Endothelial cell of umbilical vein (primary cell): ENCODE measurements around the gene LCLAT1. TPM values are rescaled to one million over a fixed set of nuclear protein-coding genes. Genes with fewer than 3 reads are reported as not detected.

Experiments
- Bru-seq: library from RNA; stranded (reverse); fragments of 400-500 nt; gene quantifications from one replicate; lab custom pipeline; 2021; lab: Mats Ljungman, UMichigan
- BruChase-seq, 2 experiments: library from RNA; stranded (reverse); fragments of 400-500 nt; gene quantifications; one replicate each; lab custom pipeline; 2021; lab: Mats Ljungman, UMichigan
- BruUV-seq: library from RNA; stranded (reverse); fragments of 400-500 nt; replicated peaks from 2 replicates; lab custom pipeline; 2021; lab: Mats Ljungman, UMichigan
- CTCF ChIA-PET: fragments of 300-600, 350-600 bp; sonication (Branson Sonifier 250); formaldehyde crosslinking; loops from one replicate; lab custom pipeline; 2021; ENCODE audit warnings: antibody characterized with exemption, inconsistent platforms; lab: Charles Lee
- POLR2A ChIA-PET: fragments of 300-600, 350-600 bp; sonication (Branson Sonifier 250); formaldehyde crosslinking; loops from one replicate; lab custom pipeline; 2021; ENCODE audit warnings: antibody characterized with exemption, inconsistent platforms; lab: Charles Lee
- DNase-seq: peaks from one replicate; pipeline ENCODE4 v3.0.0-alpha.2; 2011; ENCODE audit warnings: low read depth, low spot score
- FAIRE-seq: peaks from 2 replicates; lab custom pipeline; 2011; peaks lifted over from hg19 to GRCh38; lab: Jason Lieb, UNC
- H2AFZ ChIP-seq: 2 replicates; pipeline ENCODE4 v1.6.0; 2012; ENCODE audit warnings: low read depth, low read length, control low read depth, inconsistent platforms
- H3K27ac ChIP-seq: 2 replicates; pipeline ENCODE4 v1.5.1; 2011; ENCODE audit warnings: low read depth, mild to moderate bottlenecking, control low read depth, low read length, moderate library complexity; ENCODE audit not compliant: insufficient read depth
- H3K27me3 ChIP-seq, 2 experiments: 2 replicates each; pipeline versions ENCODE4 v1.6.0 to v1.6.1; 2011; ENCODE audit warnings: low read length in 2 of 2, mixed read lengths in 1 of 2; ENCODE audit not compliant: control insufficient read depth in 2 of 2, insufficient read depth in 2 of 2
- H3K36me3 ChIP-seq, 2 experiments: 2 replicates in 1 of 2; 3 replicates in 1 of 2; pipeline ENCODE4 v1.5.1; 2011; ENCODE audit warnings: low read length in 2 of 2, mild to moderate bottlenecking in 1 of 2, moderate library complexity in 1 of 2; ENCODE audit not compliant: control insufficient read depth in 2 of 2, insufficient read depth in 2 of 2; ENCODE audit errors: extremely low read depth in 1 of 2
- H3K4me1 ChIP-seq: 3 replicates; pipeline ENCODE4 v1.5.1; 2011; ENCODE audit warnings: mild to moderate bottlenecking, low read length; ENCODE audit not compliant: control insufficient read depth, insufficient read depth; ENCODE audit errors: extremely low read depth
- H3K4me2 ChIP-seq: 2 replicates; pipeline ENCODE4 v1.6.1; 2011; ENCODE audit warnings: low read length, control low read depth, mixed read lengths; ENCODE audit not compliant: insufficient read depth
- H3K4me3 ChIP-seq, 3 experiments: fragments of 200-600 bp in 1 of 3; sonication (generic), shearing (Covaris generic) in 1 of 3; replicated peaks in 1 of 3; 2 replicates each; pipeline ENCODE4 v1.5.1; 2011 to 2016; ENCODE audit warnings: control low read depth in 3 of 3, low read length in 3 of 3, mild to moderate bottlenecking in 2 of 3, inconsistent platforms in 1 of 3, low read depth in 1 of 3, moderate library complexity in 1 of 3; ENCODE audit not compliant: insufficient read depth in 1 of 3
- H3K79me2 ChIP-seq: 2 replicates; pipeline ENCODE4 v1.6.0; 2012; ENCODE audit warnings: low read length, inconsistent platforms; ENCODE audit not compliant: control insufficient read depth, insufficient read depth
- H3K9ac ChIP-seq: replicated peaks from 2 replicates; pipeline ENCODE3; 2011; ENCODE audit warnings: low read length, control low read depth; ENCODE audit not compliant: insufficient read depth; ENCODE audit errors: extremely low read depth
- H3K9me1 ChIP-seq: replicated peaks from 3 replicates; pipeline ENCODE4 v1.6.0; 2011; ENCODE audit warnings: mild to moderate bottlenecking, low read length; ENCODE audit not compliant: control insufficient read depth, insufficient read depth; ENCODE audit errors: extremely low read depth
- H3K9me3 ChIP-seq: replicated peaks from 2 replicates; pipeline ENCODE4 v1.5.1; 2012; ENCODE audit warnings: low read length, inconsistent platforms; ENCODE audit not compliant: control insufficient read depth, insufficient read depth
- H4K20me1 ChIP-seq: replicated peaks from 2 replicates; pipeline ENCODE3; 2011; ENCODE audit warnings: mild to moderate bottlenecking, low read length; ENCODE audit not compliant: control insufficient read depth, insufficient read depth; ENCODE audit errors: extremely low read depth
- EZH2 ChIP-seq: IDR thresholded peaks from 2 replicates; pipeline ENCODE4 v1.6.1; 2012; ENCODE audit warnings: borderline replicate concordance, low read depth, mild to moderate bottlenecking, moderate library complexity, low read length, inconsistent platforms; ENCODE audit not compliant: severe bottlenecking
- FOS ChIP-seq: IDR thresholded peaks from 2 replicates; pipeline ENCODE4 v1.6.1; 2011; ENCODE audit warnings: mild to moderate bottlenecking, low read length, moderate library complexity, borderline replicate concordance; ENCODE audit not compliant: insufficient read depth
- GATA2 ChIP-seq: IDR thresholded peaks from 2 replicates; pipeline ENCODE4 v1.7.0; 2011; ENCODE audit warnings: low read depth, mild to moderate bottlenecking, moderate library complexity, mixed read lengths, low read length; ENCODE audit not compliant: insufficient read length, insufficient read depth
- JUN ChIP-seq: IDR thresholded peaks from 2 replicates; pipeline ENCODE4 v1.6.1; 2011; ENCODE audit warnings: borderline replicate concordance, low read depth; ENCODE audit not compliant: insufficient read length, insufficient read depth
- MYC ChIP-seq: IDR thresholded peaks from one replicate; pipeline ENCODE4 v1.6.1; 2011; ENCODE audit warnings: mild to moderate bottlenecking, low read depth, low read length
- POLR2A ChIP-seq: IDR thresholded peaks from 2 replicates; pipeline ENCODE4 v1.6.1; 2012; ENCODE audit warnings: low read depth, mild to moderate bottlenecking, control low read depth, low read length
- POLR2AphosphoS5 ChIP-seq: IDR thresholded peaks from 2 replicates; pipeline ENCODE4 v1.6.1; 2012; ENCODE audit warnings: low read depth, mild to moderate bottlenecking, control low read depth, low read length, moderate library complexity; ENCODE audit not compliant: insufficient read depth
- dilution Hi-C: fragments of 300-500 bp; cut with MboI; formaldehyde crosslinking; loops from one replicate; pipeline ENCODE4 v1.15.0; 2019; ENCODE audit warnings: low sequenced_read_pairs; ENCODE audit not compliant: extremely low pct_ligation_motif_present
- intact Hi-C: fragments of 100-400 bp; cut with micrococcal nuclease; formaldehyde crosslinking; loops from one replicate; pipeline ENCODE4 v1.10.0; 2022
- long read RNA-seq: library from polyadenylated mRNA; stranded (forward); transcript quantifications from one replicate; pipeline ENCODE4 v2.0.0, GENCODE V29; 2021
- polyA minus RNA-seq, 3 experiments: library from RNA; depleted of rRNA, polyadenylated mRNA; stranded (reverse); fragments of >200 nt; gene quantifications; 1 replicate in 1 of 3; 2 replicates in 2 of 3; pipeline ENCODE4 v1.2.3, GENCODE V29; 2011
- polyA plus RNA-seq, 4 experiments: library from polyadenylated mRNA; depleted of rRNA in 3 of 4; stranded (reverse) in 3 of 4; unstranded in 1 of 4; fragments of >200 nt; gene quantifications; 2 replicates each; pipeline versions ENCODE4 v1.2.1 to v1.2.3, GENCODE V29; 2011 to 2012; ENCODE audit warnings: missing spikeins in 1 of 4
- total RNA-seq: library from RNA; stranded (reverse); gene quantifications from 2 replicates; pipeline ENCODE4 v1.2.3, GENCODE V29; 2021
- TF ChIP-seq, protein P1 (sequence below), 2 donors: IDR thresholded peaks; 1 replicate in 1 of 2; 2 replicates in 1 of 2; pipeline ENCODE4 v1.5.1; 2011; ENCODE audit warnings: low read length in 2 of 2, mild to moderate bottlenecking in 2 of 2, moderate library complexity in 2 of 2, control low read depth in 1 of 2, inconsistent platforms in 1 of 2, low read depth in 1 of 2; ENCODE audit not compliant: insufficient read depth in 1 of 2; ENCODE audit errors: extremely low read depth in 1 of 2
- TF ChIP-seq, protein P2 (sequence below): IDR thresholded peaks from 2 replicates; pipeline ENCODE4 v1.6.1; 2011; ENCODE audit not compliant: insufficient read depth, insufficient read length

LCLAT1 gene
- 17.1 and 20.8 TPM in 2 replicates for total RNA-seq
- 4.4 and 6.1 TPM in 2 replicates for polyA plus RNA-seq
- 5.5 and 5.8 TPM in 2 replicates for polyA plus RNA-seq (2011; cell fraction: cytosol; rRNA removed)
- 6.3 and 7.5 TPM in 2 replicates for polyA plus RNA-seq (2011; cell fraction: nucleus; rRNA removed)
- polyA plus RNA-seq (2012), result 4.3 and 5.8 TPM in 2 replicates
- 30.5 and 32.1 TPM in 2 replicates for polyA minus RNA-seq
- 42.0 TPM for polyA minus RNA-seq (2011; cell fraction: cytosol; rRNA and poly(A)+ RNA removed)
- 15.1 and 21.2 TPM in 2 replicates for polyA minus RNA-seq (2011; cell fraction: nucleus; rRNA and poly(A)+ RNA removed)
- percentile 73 among the genes with signal in this experiment for Bru-seq, nascent RNA
- percentile 56 among the genes with signal in this experiment for BruChase-seq, experiment 1, labeled RNA remaining after a 6-hour chase
- percentile 54 among the genes with signal in this experiment for BruChase-seq, experiment 2, labeled RNA remaining after a 2-hour chase
- long read RNA-seq, full-length matches to known transcripts, result 17 of 25 reads
- long read RNA-seq, partial matches to known transcripts, result 3 of 25 reads
- long read RNA-seq, other reads (novel, unspliced or antisense), result 5 of 25 reads

DNA sequence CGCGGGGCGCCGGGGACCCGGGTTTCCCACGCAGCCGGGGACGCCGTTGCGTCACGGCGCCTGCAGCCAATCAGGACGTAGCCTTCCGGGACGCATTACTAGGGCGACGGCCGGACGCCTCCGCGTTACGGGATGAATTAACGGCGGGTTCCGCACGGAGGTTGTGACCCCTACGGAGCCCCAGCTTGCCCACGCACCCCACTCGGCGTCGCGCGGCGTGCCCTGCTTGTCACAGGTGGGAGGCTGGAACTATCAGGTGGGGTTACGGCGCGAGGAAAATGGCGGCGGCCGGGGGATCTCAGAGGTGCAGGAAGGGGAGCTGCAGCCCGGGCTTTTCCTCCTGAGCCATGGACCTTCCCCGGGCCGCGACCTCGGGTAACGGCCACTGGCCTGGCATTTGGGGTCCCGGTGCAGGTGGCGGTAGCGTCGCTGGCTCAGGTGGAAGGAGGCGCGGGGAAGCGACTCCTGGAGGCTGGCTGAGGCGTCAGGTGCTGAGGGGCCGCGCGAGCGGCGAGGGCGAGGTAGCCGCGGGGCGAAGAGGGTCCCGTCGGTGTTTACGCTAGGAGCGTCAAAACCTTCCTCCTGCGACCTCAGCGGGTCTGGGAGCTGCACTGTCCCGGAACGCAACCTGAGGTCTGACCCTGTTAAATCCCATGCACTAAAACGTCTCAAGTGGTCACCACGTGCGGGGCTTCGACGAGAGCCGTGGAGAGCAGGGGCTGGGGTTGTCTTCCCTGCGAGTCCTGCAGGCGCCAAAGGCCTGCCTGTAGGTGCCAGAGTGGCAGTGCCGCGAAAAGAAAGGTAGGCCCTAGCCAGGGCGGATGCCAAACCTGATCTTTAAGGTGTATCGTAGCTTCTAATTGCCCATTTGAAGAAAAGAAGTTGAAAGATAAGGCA, at the start of gene LCLAT1:
LCLAT1 (plus strand) TSS at position 98 of the 897 bp plus-strand sequence. CDS start 78,345 bp downstream, outside the sequence.
- DNase-seq, result peak; percentile 79
- BruUV-seq, result no TSS peak
- no peaks in the 10 kb centered on the region for H3K27me3 ChIP-seq

More for the DNA sequence above, at the start of gene LCLAT1:
- Histone ChIP-seq H3K79me2 (peaks cover 21% of the 10 kb centered on the region), H3K9me1 (no peaks in the 10 kb centered on the region), H3K4me1 (peaks cover 13% of the 10 kb centered on the region), H3K4me2 (peak within 1 kb of the TSS; percentile 94), H3K27ac (peak within 1 kb of the TSS; percentile 83), H3K9me3 (no peaks in the 10 kb centered on the region), H4K20me1 (no peaks in the 10 kb centered on the region), H2AFZ (peak within 1 kb of the TSS; percentile 98), H3K9ac (peak within 1 kb of the TSS; percentile 92), H3K4me3 (peak within 1 kb of the TSS; percentile 89 to 91 (median 90)), H3K36me3 (no peaks in the 10 kb centered on the region)
- intact Hi-C loops (loop anchor here (1.0 to 5.0 kb wide), 4 partner anchors 10 to 300 kb away; partner anchors contain the start of gene YPEL5), dilution Hi-C loops (no loop called here)
- POLR2A ChIA-PET, result no interaction called here
- TF ChIP-seq POLR2A (peak; percentile 18), GATA2 (no peak), FOS (no peak), POLR2AphosphoS5 (peak; percentile 49), EZH2 (no peak), JUN (no peak), MYC (no peak)
- TF ChIP-seq, protein P1, sequence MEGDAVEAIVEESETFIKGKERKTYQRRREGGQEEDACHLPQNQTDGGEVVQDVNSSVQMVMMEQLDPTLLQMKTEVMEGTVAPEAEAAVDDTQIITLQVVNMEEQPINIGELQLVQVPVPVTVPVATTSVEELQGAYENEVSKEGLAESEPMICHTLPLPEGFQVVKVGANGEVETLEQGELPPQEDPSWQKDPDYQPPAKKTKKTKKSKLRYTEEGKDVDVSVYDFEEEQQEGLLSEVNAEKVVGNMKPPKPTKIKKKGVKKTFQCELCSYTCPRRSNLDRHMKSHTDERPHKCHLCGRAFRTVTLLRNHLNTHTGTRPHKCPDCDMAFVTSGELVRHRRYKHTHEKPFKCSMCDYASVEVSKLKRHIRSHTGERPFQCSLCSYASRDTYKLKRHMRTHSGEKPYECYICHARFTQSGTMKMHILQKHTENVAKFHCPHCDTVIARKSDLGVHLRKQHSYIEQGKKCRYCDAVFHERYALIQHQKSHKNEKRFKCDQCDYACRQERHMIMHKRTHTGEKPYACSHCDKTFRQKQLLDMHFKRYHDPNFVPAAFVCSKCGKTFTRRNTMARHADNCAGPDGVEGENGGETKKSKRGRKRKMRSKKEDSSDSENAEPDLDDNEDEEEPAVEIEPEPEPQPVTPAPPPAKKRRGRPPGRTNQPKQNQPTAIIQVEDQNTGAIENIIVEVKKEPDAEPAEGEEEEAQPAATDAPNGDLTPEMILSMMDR (IDR thresholded peaks at IDR 0.05; ENCODE audit: extremely low read depth in 1 of 2, insufficient read depth in 1 of 2, low read depth in 1 of 2, low read length in 2 of 2), result no peak
- TF ChIP-seq, protein P2, sequence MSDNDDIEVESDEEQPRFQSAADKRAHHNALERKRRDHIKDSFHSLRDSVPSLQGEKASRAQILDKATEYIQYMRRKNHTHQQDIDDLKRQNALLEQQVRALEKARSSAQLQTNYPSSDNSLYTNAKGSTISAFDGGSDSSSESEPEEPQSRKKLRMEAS, result peak; percentile 73
- CTCF ChIA-PET, result interaction anchor here (0.9 to 2.7 kb wide), 5 partner anchors 10 to 264 kb away, joined by 3 to 12 read pairs (median 6); no protein-coding TSS in a partner anchor
- FAIRE-seq, result peak; percentile 89
